NCI-H187 (cell line): ENCODE measurements around the gene GON7.
"Not testable (repeated sequence)": the region's sequence is repeated elsewhere in the genome, so short reads cannot be mapped to it uniquely, and the experiment has no call there.

Experiments
- DNase-seq, 2 experiments: peaks; one replicate each; lab custom pipeline; 2025; lab: John Stamatoyannopoulos, UW

GON7 gene, protein sequence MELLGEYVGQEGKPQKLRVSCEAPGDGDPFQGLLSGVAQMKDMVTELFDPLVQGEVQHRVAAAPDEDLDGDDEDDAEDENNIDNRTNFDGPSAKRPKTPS

DNA sequence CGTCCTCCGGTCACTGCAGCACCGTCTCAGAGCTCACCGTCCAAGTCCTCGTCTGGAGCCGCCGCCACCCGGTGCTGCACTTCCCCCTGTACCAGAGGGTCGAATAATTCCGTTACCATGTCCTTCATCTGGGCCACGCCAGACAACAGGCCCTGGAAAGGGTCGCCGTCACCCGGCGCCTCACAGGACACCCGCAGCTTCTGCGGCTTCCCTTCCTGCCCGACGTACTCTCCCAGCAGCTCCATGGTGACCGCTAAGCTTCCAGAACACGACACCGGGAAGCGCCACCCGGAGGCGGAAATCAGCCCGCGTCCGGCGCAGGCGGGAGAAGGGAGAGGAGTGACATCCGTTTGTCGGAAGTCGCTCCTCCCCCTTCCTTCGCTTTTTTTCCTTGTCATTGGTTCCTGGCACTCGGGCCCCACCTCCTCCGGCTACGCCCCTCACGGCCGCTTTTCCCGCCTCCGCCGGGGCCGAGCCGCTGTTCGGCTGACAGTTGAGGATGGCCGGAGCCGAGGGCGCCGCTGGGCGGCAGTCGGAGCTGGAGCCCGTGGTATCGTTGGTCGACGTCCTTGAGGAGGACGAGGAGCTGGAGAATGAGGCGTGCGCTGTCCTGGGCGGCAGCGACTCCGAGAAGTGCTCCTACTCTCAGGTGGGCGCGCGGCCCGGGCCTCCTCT, at the start of gene GON7, which contains the start of gene UBR7:
Gene GON7, minus strand, starts transcription at position 273 of the 675 bp plus-strand sequence. Its CDS starts 28 bp downstream, at position 245.
Gene UBR7, plus strand, starts transcription at position 464 of the 675 bp plus-strand sequence. Its CDS starts 36 bp downstream, at position 500.
- peak; percentile 97 for DNase-seq

DNA sequence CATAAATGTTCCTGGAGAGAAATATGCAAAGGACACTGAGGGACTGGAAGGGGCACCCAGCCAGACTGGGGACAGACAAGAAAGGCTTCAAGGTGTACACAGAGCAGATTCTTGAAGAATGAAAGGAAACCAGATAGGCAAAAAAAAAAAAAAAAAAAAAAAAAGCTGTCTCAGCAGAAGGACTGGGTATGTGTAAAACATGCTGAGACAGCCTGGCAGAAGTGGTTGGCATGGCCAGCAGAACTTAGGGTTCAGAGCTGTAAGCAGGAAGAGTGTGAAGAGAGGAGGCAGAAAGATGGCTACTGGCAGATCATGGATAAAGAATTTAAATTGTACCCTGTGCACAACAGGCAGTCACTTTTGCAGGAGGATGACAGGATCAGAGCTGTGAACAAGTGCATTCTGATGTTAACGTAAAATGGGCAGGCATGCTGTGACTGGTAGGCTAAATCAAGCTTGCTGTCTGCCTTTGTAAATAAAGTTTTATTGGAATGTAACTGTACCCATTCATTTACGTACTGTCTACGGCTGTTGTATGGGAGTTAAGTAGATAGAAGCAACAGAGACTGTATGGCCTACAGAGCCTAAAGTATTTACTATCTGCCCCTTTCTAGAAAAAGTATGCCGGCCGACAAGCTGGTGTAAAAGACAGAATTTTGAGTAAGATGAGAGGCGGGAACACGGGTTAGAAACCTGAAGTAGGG, 42.4 kb upstream of the GON7 start:
- DNase-seq: no peak

DNA sequence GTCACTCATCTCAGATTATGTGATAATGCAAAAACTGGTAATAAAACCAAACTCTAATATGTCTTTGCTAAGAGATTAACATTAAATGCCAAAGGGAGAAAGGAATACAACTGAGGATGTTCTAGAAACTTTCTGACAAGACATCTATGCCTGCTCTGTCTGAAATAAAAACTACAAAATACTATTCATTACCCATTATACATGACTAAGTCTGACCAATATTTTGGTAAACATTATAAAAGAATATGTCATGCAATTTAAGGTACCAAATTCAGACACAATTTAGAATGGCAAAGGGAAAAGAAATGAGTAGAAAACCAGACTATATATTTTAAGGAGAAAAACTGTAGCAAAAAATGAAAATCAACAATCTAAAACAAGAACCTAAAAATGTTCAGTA, 39.7 kb upstream of the GON7 start:
- no peak for DNase-seq

DNA sequence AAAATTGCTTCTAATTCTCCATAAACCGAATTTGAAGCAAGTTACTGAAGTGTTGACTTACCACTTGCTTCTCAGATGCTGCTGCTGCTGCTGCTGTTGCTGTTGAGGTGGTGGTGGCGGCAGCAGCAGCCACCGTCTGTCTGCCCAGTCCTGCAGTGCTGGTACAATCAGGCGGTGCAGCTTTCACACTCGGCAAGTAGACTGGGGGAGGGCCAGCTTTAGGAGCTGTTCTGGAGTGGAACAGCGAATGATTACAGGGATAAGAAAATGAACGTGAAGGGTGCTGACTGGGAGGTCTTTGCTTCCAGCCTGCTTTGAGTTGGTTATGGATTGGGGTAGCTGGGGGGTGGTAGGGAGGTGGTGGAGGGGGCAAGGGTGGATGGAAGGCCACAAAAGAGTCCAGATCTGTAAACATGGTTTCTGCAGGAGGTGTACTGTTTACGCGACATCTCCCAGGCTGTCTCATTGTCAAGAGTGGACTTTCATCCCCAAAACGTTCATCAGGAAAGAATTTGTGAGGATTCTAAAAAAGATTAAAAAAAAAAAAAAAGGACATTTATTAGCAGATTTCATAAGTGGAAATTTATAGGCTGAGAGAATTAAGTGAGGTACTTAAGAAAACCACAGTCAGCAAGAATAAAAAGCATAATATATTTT, 39.0 kb upstream of the GON7 start:
- DNase-seq: no peak

DNA sequence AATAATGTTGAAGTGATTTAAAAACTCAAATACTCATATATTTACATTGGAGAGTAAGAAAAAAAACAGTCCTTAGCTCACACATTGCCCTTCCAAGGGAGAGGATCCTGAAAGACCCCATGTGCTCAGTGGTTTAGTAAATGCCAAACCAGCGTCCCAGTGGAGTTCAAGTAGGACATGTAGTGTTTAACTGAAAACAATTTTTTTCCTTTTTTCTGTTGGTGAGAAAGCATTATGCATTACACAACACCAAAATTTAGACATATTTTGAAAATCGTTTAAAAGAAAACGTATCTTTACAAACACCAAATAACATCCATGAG, 33.8 kb upstream of the GON7 start:
- DNase-seq: no peak

DNA sequence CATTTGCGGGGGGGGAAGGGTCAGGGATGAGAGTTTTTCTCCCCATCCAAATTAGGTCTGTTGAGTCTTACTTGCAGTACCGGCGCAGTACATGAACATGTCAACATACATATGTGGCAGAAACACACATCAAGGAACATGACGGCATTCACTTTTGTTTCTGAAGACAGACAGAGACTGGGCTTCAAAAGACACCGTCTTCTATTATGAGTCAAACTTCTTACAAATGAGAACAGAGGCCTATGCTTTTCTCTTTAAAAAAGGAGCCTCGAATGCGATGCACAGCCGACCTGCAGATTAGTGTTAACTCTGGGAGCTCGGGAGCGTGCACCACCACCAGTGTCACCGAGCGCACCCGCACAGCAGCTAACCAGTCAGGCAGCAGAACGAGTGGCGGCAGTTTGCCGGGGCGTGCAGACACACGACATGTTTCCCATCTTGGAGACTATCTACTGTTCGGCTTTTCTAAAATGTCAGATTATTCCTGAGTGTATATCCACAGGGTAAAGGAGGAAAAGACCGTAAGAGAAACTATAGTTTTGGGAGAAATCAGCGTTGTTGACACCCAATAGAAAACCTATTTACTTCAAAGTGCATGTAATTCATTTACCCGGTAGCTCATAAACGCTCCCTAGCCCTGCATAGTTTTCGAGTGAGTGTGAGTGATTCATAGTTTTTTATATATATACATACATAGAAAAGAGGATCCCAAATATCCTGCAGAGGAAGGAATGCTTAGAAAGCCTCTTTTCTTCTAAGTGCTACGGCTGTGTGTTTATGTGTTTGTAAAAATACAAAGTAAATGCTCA, 33.2 kb upstream of the GON7 start:
- DNase-seq: no peak

DNA sequence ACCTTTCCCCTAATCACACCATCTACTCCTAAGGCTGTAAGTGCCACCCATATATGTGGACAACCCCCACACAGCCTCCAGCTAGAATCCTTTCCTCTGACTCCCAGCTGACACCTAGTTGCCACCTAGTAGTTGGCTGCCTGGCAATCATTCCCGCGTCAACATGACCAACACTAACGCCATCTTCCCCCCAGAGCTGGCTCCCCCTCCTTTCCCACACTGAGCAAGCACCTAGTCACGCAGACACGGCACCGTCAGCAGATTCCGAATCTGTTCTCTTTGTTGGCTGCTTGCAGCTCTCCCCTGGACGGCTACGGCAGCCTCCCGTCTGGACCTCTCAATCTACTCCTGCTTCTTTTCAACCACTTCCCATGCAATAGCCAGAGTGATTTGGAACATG, 27.9 kb upstream of the GON7 start:
- DNase-seq: no peak

DNA sequence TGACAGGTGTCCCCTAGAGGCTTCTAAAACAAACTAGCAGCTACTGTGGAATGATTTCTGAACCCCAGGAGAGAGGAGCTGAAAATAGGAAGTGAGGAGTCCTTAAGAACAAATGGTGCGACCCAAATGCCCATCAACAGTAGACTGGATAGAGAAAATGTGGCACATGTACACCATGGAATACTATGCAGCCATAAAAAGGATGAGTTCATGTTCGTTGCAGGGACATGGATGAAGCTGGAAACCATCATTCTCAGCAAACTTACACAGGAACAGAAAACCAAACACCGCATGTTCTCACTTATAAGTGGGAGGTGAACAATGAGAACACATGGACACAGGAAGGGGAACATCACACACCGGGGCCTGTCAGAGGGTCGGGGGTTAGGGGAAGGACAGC, 26.2 kb upstream of the GON7 start:
- DNase-seq: not testable (repeated sequence)

DNA sequence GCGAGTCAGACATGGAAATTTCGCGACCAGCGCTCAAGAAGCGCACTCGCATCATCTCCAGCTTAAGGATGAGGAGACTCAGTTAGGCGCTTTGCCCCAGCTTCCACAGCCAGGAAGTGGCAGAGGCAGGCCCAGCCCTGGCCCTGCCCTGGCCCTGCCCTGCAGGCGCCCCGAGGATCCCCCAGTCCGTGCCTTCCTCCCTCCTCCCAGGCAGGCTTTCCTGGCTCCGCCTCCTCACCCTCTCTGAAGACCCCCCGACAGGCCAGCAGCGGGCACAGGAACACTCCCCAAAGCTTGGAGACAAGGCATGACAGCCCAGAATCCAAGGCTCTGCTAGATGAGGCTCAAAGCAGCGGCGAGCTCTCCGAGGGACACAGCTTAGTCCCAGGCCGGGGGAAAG, 25.3 kb upstream of the GON7 start:
- no peak for DNase-seq

DNA sequence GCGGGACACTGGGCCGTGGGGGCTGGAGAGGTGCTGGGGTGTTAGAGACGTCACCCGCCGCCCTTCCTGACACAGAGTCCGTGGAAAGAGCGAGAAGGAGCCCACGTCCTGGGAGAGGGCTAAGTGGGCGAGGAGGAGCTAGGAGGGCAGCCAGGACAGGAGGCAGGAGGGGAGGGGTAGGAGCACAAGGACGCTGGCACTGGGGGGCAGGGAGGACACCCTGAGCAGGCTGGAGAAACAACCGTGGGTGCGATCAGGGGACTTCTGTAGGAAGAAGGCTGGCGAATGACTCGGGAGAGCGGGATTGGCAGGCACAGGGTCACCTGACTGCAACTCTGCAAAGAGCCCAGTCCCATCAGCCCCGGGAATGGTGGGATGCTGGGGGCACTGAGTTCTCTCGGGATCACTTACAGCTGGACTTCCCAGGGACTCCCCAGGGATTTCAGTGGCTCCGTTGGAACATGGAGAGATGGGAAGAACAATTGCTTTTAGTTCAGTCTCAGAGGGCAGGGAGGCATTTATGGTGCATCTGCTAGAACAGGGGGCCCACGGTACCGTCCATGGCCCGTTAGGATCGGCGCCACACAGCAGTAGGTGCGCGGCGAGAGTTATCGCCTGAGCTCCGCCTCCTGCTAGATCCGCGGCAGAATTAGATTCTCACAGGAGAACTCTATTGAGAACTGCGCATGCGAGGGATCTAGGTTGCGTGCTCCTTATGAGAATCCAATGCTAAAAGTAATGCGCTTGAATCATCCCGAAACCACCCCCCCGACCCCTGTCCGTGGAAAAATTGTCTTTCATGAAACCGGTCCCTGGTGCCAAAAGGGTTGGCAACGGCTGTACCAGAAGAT, 24.5 kb upstream of the GON7 start:
- DNase-seq: no peak

DNA sequence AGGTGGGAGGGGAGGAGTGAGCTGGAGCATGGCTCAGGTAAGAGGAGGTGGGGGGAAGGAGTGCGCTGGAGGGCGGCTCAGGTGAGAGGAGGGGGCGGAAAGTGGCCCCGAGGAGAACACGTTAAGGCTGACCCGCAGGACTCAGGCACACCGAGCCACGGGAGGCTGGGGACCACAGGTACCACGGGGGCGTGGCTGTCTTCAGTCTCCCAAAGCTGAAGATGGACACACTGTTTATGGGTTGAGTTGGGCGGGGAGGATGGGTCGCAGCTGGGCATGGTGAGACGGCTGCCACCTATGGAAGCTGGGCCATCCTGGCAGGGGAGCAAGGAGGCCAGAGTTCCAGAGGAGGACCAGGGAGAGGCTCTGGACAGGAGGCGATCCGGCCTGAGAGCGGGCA, 23.7 kb upstream of the GON7 start:
- DNase-seq: no peak

DNA sequence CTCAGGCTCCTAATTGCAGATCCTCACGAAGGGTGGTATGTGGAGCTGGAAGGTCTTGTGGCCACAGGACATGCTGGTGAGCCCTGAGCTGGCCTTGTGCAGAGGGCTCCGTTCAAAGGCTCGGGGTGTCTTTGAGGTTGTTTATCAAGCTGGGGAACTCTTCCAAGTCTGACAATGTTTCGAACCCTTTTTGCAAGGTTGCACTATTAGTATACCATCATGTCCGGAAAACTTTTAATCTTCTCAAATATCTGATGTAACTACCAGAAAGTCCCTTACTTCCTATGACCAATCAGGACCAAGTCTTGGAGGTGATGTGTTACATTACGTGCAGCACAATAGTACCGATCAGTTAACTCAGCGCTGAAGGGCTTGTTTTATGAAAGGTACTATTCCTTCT, 21.7 kb upstream of the GON7 start:
- DNase-seq: no peak

DNA sequence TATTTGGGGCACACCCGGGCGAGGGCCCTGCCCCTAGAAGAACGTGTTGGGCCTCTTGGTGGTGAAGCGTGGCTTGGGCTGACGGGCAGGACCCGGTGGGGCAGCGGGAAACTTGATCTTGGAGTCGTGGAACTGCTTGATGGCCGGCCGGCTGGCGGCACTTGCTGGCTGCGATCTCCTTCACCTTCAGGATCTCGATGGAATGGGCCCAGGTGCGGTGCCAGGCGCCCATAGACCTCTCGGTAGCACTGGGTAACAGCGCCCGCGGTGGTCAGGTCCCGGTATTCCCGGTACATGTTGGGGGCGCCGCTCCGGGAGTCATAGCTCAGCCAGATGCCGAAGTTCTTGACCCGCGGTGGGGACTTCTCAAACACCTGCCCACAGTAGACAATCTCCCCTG, 16.7 kb upstream of the GON7 start:
- no peak for DNase-seq

DNA sequence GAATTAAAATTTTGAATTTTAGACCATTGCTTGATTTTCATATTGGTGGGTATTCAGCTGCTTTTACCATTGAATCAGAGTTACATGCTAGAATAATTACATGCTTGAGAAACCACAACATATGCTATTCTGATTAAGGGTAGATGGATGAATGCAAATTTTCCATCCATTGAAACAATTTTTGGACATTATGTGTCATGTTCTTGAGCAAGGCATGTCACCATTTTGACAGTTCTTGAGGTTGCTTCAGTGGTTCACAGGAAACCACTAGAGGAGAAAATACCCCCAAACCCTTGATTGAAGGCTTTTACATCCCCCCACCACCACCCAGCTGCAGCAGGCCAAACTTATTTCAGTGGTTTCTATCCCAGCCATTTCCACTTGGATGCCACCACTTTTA, 13.6 kb upstream of the GON7 start:
- DNase-seq: no peak

DNA sequence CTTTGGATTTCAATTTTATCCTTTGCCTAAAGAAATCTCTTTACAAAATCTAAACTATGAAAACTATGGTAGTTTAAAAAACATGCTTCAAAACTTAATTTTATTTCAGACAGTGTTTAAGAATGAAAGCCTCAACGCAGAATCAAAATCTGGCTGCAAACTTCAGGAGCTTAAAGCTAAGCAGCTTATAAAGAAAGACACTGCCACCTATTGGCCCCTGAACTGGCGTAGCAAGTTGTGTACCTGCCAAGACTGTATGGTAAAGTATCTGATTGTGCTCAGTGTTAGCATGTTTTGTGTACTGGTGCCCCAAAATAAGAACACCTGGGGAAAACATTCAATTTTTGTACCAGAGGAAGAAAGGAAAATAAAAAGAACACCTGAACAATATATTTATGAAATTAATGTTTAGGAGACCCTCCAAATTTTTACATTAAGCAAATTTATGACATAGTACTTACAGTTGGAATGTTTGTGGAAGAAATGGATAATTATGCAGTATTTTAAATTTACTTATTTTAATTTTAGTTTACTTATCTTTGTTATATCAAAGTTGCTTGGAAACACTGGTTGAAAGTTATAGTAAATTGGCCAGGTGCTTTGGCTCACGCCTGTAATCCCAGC, 12.3 kb upstream of the GON7 start:
- DNase-seq: no peak

DNA sequence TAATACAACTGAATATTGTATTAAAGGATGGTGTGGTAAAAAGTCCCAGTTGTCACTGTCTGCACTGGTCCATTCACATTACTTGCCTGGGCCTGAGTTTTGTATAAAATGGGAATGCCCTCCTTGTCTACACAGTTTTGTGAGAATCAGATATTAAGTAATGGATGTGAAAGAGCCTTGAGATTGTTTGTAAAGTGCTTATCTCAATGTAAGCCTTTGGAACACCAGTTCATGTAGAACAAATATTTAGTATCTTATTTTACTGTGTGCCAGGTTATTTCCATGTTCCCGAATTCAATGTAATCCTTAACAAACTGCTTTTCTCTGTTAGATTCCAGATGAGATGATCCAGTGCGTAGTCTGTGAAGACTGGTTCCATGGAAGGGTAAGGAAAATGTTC, 7.7 kb upstream of the GON7 start:
- no peak for DNase-seq

DNA sequence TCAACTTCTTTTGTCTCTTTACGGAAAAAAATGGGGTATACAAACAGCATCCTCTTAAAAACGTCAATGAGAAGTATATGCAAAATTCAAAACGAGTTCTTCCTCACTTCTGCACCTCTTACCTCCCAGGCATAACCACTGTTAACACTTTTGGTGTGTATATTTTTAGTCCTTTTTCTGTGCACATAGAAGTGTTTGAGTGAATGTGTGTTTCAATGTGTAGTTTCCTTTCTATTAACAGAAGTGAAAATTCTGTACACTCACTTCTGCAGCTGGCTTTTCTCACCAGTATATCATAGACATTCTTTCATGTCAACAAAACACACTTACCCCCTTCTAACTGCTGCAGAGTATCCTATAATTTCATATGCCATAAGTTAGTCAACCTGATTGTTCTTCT, 5.6 kb upstream of the GON7 start:
- no peak for DNase-seq

DNA sequence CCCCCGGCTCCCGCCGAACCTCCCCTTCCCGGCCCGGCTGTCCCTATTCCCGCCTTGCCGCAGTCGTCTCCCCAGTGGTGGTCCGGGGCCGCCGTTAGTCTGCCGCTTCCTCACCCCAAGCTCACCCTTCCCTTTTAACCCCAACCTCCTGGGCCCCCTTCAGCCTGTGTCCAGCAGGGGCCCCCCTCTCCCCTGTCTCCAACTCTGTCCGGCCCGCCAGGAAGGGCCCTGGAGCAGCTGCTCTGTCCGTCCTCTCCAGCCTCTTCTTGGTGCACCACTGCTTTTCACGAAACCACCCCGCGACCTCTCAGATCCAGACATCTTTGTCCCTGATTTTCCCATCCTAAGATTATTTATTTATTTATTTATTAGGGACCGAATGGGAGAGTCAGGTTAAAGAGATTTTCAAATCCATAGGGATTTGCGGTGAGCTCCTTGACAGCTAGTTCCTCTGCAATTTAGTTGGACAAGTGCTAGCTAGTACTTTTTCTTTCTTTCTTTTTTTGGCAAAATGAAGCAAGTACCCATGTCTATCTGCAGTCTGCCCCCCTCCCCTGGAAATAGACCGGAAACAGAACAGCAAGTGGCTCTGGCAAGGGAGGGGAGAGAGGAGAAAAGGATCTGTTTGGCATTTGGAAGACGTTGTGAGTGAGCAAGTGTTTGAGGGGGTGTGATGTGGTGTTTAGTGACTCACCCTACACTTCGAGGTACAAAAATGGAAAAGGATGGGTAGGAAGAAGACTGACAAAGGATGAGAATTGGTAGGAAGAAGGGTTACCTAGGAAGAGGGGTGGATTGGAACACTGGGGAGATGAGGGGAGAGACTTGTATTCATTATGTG, 823 bp upstream of the GON7 start:
- peak in 1 of 2 experiments; percentile 40 for DNase-seq

DNA sequence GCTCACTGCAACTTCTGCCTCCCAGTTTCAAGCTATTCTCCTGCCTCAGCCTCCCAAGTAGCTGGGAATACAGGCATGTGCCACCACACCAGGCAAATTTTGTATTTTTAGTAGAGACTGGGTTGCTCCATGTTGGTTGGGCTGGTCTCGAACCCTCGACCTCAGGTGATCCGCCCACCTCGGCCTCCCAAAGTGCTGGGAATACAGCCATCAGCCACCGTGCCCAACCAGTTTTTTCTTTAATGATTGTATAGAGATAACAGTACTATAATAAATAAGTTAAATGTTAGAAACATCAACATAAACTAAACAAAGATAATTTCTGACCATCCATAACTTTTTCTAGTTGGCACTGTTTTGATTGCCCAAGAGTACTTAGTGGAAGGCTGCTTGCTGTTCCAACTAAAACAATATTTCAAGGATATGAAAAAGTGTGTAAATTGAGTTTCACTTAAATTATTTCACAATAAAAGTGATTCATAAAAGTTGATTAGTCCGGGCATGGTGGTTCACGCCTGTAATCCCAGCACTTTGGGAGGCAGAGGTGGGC, 5.6 kb downstream of the GON7 start:
- DNase-seq: no peak

DNA sequence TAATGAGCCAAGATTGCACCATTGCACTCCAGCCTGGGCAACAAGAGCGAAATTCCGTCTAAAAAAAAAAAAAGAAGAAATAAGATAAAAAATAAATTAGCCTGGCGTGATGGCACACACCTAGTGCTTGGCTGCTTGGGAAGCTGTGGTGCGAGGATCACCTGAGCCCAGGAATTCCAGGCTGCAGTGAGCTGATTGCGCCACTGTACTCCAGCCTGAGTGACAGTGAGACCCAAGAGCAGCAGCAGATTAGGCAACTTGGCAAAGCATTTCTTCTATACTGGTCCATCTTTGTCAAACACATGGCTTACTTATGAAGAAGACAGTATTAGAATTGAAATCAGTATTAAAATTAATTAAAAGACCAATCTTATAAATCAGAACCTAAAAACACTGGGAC, 6.3 kb downstream of the GON7 start:
- no peak for DNase-seq
